Prostate gland (tissue), 2 donors: ENCODE results near the gene KRTAP6-1.

Source experiments
- CTCF ChIP-seq, 4 experiments: fragments of 200-600 bp in 2 of 4; fragments of 450-650 bp in 2 of 4; sonication (generic) in 2 of 4; IDR thresholded peaks; 1 replicate in 3 of 4; 2 replicates in 1 of 4; pipeline ENCODE4 v1.5.1; 2016 to 2019; ENCODE audit warnings: antibody characterized with exemption in 4 of 4, mild to moderate bottlenecking in 2 of 4, moderate library complexity in 2 of 4
- POLR2A ChIP-seq: fragments of 450-650 bp; IDR thresholded peaks from one replicate; pipeline ENCODE4 v1.6.1; 2016; ENCODE audit warnings: antibody characterized with exemption, mild to moderate bottlenecking
- POLR2AphosphoS5 ChIP-seq: sonication (generic); formaldehyde crosslinking; IDR thresholded peaks from one replicate; pipeline ENCODE4 v1.6.1; 2017; ENCODE audit warnings: antibody characterized with exemption

- TF ChIP-seq CTCF (IDR thresholded peaks at IDR 0.05), result no peak
- no peak for TF ChIP-seq POLR2A
- no peak for TF ChIP-seq POLR2AphosphoS5
Measured at GRCh38 chr21:30616125-30616524, 2.4 kb upstream of the KRTAP6-1 start, which contains the start of gene KRTAP20-1.
